ENCODE data around the gene C9orf43.
"Not testable (repeated sequence)": the region's sequence is repeated elsewhere in the genome, so short reads cannot be mapped to it uniquely, and the experiment has no call there.

The C9orf43 gene

GRCh38 chr9:113421726-113422125 lies 11.2 kb downstream of the C9orf43 start:
- no peak for DNase-seq

GRCh38 chr9:113425072-113425471 lies 14.5 kb downstream of the C9orf43 start:
- DNase-seq, result no peak

GRCh38 chr9:113426701-113427100 lies 16.2 kb downstream of the C9orf43 start:
- DNase-seq, result peak; percentile 53

- no peak for DNase-seq
Observed at GRCh38 chr9:113427629-113428028, 17.1 kb downstream of the C9orf43 start.

GRCh38 chr9:113428062-113428615 lies 17.6 kb downstream of the C9orf43 start:
- DNase-seq, result no peak

GRCh38 chr9:113431191-113431590 lies 20.6 kb downstream of the C9orf43 start:
- DNase-seq, result no peak

GRCh38 chr9:113436728-113437515 lies 26.4 kb downstream of the C9orf43 start:
- DNase-seq, result no peak

- DNase-seq, result not testable (repeated sequence)
Observed at GRCh38 chr9:113437716-113438115, 27.2 kb downstream of the C9orf43 start.

- DNase-seq, result no peak
Observed at GRCh38 chr9:113444736-113445135, 34.2 kb downstream of the C9orf43 start.

- DNase-seq, result no peak
Observed at GRCh38 chr9:113446323-113446740, 35.8 kb downstream of the C9orf43 start.

GRCh38 chr9:113449376-113449775 lies 38.8 kb downstream of the C9orf43 start:
- DNase-seq, result no peak

GRCh38 chr9:113452113-113452605 lies 41.6 kb downstream of the C9orf43 start:
- no peak for DNase-seq

- peak; percentile 96 for DNase-seq
Observed at GRCh38 chr9:113454914-113455761, 44.6 kb downstream of the C9orf43 start.

GRCh38 chr9:113456235-113456634 lies 45.7 kb downstream of the C9orf43 start:
- DNase-seq, result peak; percentile 37

GRCh38 chr9:113461285-113461684 lies 50.7 kb downstream of the C9orf43 start:
- no peak for DNase-seq

- DNase-seq, result no peak
Observed at GRCh38 chr9:113461943-113462342, 51.4 kb downstream of the C9orf43 start.

- no peak for DNase-seq
Observed at GRCh38 chr9:113462781-113463286, 52.3 kb downstream of the C9orf43 start.

GRCh38 chr9:113463418-113464285 lies 53.1 kb downstream of the C9orf43 start, which contains the start of gene RGS3:
RGS3 (plus strand) TSS chr9:113463727; CDS start chr9:113463803, 76 bp downstream.
- DNase-seq, result peak; percentile 55

- no peak for DNase-seq
Observed at GRCh38 chr9:113464286-113464660, 53.7 kb downstream of the C9orf43 start.

GRCh38 chr9:113465599-113466140 lies 55.1 kb downstream of the C9orf43 start:
- no peak for DNase-seq

- DNase-seq, result no peak
Observed at GRCh38 chr9:113467183-113467582, 56.6 kb downstream of the C9orf43 start.
